HG03039 (cell line): ENCODE data around the gene PROSER3.
A peak's percentile ranks its signal among the peaks of the same experiment; 100 is the strongest.

Experiments
- ATAC-seq: cut with Tn5 transposase; IDR thresholded peaks from one replicate; pipeline ENCODE4 v1.9.1; 2021; ENCODE audit warnings: mild to moderate bottlenecking, moderate library complexity; ENCODE audit not compliant: unreplicated experiment

PROSER3 gene

GRCh38 chr19:35757749-35758608, at the start of gene PROSER3:
Gene PROSER3, plus strand, starts transcription at chr19:35758176. Its CDS starts 40 bp downstream, at chr19:35758216.
- ATAC-seq = peak; percentile 89

- no peak for ATAC-seq
These were observed 49.6 kb upstream of the PROSER3 start for GRCh38 chr19:35708391-35708790.

- peak; percentile 35 for ATAC-seq
These were observed 46.9 kb upstream of the PROSER3 start for GRCh38 chr19:35710784-35711723.

- ATAC-seq = no peak
These were observed 45.1 kb upstream of the PROSER3 start for GRCh38 chr19:35712567-35713505.

GRCh38 chr19:35713506-35713850, 44.5 kb upstream of the PROSER3 start:
- no peak for ATAC-seq

GRCh38 chr19:35713904-35714495, 44.0 kb upstream of the PROSER3 start:
- ATAC-seq = no peak

- no peak for ATAC-seq
These were observed 43.2 kb upstream of the PROSER3 start for GRCh38 chr19:35714601-35715354.

- ATAC-seq = no peak
These were observed 42.6 kb upstream of the PROSER3 start for GRCh38 chr19:35715355-35715809.

GRCh38 chr19:35715981-35716800, 41.8 kb upstream of the PROSER3 start:
- peak; percentile 2 for ATAC-seq

- ATAC-seq = peak; percentile 45
These were observed 40.9 kb upstream of the PROSER3 start for GRCh38 chr19:35716801-35717664.

- peak; percentile 42 for ATAC-seq
These were observed 40.2 kb upstream of the PROSER3 start, which contains the start of gene KMT2B for GRCh38 chr19:35717665-35718344. Gene KMT2B, plus strand, starts transcription at chr19:35718003. Its CDS starts 16 bp downstream, at chr19:35718019.

- ATAC-seq = no peak
These were observed 39.5 kb upstream of the PROSER3 start for GRCh38 chr19:35718345-35719041.

GRCh38 chr19:35719402-35720162, 38.4 kb upstream of the PROSER3 start:
- ATAC-seq = no peak

GRCh38 chr19:35720163-35720524, 37.8 kb upstream of the PROSER3 start:
- no peak for ATAC-seq

- ATAC-seq = no peak
These were observed 37.3 kb upstream of the PROSER3 start for GRCh38 chr19:35720648-35721047.

GRCh38 chr19:35721374-35721773, 36.6 kb upstream of the PROSER3 start:
- ATAC-seq = no peak
